ENCODE data around the gene DIP2C. TPM values are rescaled to one million over a fixed set of nuclear protein-coding genes. Genes with fewer than 3 reads are reported as not detected.

DIP2C gene
- total RNA-seq, 3 donors from 2014 or later, result 8.0 to 72.0 (median 8.5) TPM

- H3K4me1 ChIP-seq (ENCODE audit: low read depth), result no peaks in the 10 kb centered on the region
- peak; percentile 95 for ATAC-seq
- no peaks in the 10 kb centered on the region for H3K9me3 ChIP-seq
- H3K4me3 ChIP-seq, result no peak overlapping the region
- peak; percentile 91 to 97 (median 93) for DNase-seq
- H3K36me3 ChIP-seq (ENCODE audit: low read depth), result no peaks in the 10 kb centered on the region
- intact Hi-C loops (cut with DNase I, micrococcal nuclease), result loop anchor here in 1 of 2 donors (10.0 kb wide), 1 partner anchor 174 kb away; the partner anchor contains the start of gene DIP2C
- peak; percentile 95 for TF ChIP-seq CTCF (IDR thresholded peaks at IDR 0.05)
These were observed 178.2 kb downstream of the DIP2C start for GRCh38 chr10:511101-511848.

DNA sequence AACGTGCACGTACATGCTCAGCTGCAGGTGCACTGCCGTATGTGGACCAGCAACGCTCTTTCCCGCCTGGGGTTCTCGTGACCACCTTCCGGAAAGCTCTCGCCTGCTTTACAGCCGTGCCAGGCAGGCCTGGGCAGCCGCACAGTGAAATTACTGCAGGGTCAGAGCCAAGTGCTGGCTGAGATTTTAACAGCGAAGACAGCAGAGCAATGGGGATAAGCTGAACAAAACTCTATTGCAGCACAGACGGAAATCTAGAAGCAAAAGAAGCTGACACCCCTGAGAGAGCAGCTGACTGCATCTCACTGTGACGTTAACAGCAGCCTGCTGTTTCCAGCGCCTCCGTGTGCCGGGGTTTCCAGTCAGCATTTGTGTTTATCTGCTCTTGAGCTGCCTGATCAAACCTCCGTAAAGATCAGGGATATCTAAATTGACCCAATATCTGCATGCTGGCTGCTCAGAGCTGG is 179.0 kb downstream of the DIP2C start:
- no peaks in the 10 kb centered on the region for H3K9me3 ChIP-seq
- ATAC-seq (no peak), DNase-seq (no peak)
- intact Hi-C loops (cut with DNase I, micrococcal nuclease), result loop anchor here in 1 of 2 donors (10.0 kb wide), 1 partner anchor 174 kb away; the partner anchor contains the start of gene DIP2C
- no peaks in the 10 kb centered on the region for H3K4me1 ChIP-seq (ENCODE audit: low read depth)
- no peak for TF ChIP-seq CTCF (IDR thresholded peaks at IDR 0.05)
- no peak overlapping the region for H3K4me3 ChIP-seq
- H3K36me3 ChIP-seq (ENCODE audit: low read depth), result no peaks in the 10 kb centered on the region

DNA sequence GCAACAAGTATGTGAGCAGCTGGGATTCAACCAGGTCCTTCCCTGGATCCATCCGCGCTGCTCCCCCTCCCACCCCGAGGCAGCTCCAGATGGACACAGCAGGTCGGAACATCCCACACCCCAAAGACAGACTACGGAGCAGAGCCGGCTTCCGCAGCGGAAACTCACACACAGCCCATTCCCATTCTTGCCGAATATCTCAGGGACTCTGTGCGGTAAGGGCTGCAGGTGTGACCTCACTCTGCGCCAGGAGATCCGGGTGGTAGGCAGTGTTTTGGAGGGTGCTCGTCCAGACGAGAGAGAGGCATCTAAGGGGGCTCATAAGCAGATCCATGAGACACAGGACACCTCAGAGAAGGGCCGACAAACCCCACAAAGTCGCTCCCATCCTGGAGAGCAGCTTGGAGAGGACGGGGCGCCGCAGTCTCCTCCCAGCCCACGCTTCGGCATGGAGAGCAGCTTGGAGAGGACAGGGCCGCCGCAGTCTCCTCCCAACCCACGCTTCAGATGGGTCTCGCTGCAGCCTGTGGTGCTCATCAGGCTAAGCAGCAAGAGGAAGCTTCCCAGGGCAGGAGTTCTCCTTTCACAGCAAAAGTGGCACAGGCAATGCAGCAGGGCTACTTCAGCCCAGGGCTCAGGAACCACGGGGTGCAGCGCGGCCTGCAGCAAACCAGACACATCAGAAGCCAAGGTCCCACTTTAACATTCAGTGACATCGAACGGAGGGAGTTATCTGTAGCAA is 179.9 kb downstream of the DIP2C start:
- intact Hi-C loops (cut with DNase I, micrococcal nuclease), result loop anchor here in 1 of 2 donors (10.0 kb wide), 1 partner anchor 175 kb away; the partner anchor contains the start of gene DIP2C
- ATAC-seq, result no peak
- Histone ChIP-seq H3K4me1 (ENCODE audit: low read depth) (no peaks in the 10 kb centered on the region), H3K36me3 (ENCODE audit: low read depth) (no peaks in the 10 kb centered on the region), H3K4me3 (no peak overlapping the region), H3K9me3 (no peaks in the 10 kb centered on the region)
- TF ChIP-seq CTCF (IDR thresholded peaks at IDR 0.05), result no peak
- no peak for DNase-seq

DNA sequence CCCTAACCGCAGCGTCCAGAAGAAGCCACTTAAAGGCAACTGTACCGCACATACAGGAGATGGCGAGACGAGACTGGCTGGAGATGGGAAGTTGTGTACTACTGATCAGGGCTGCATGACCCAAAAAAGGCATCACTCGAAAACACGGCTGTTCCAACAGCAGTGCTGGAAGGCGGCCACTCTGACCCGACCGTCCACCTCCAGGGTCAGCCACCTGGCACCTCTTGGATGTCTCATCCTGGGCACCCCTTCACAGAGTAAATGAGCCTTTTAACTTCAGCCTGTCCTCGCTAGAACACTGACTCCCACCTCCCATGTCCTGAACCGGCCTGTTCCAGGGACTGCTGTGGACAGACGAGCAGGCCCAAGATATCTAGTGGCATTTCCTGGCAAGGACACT is 180.7 kb downstream of the DIP2C start:
- no peak for TF ChIP-seq CTCF (IDR thresholded peaks at IDR 0.05)
- Histone ChIP-seq H3K9me3 (no peaks in the 10 kb centered on the region), H3K36me3 (ENCODE audit: low read depth) (no peaks in the 10 kb centered on the region), H3K4me3 (no peak overlapping the region), H3K4me1 (ENCODE audit: low read depth) (no peaks in the 10 kb centered on the region)
- no peak for DNase-seq
- intact Hi-C loops (cut with DNase I, micrococcal nuclease), result no loop called here
- no peak for ATAC-seq

GRCh38 chr10:507908-508444 is 181.5 kb downstream of the DIP2C start:
- H3K9me3 ChIP-seq, result no peaks in the 10 kb centered on the region
- no peak for TF ChIP-seq CTCF (IDR thresholded peaks at IDR 0.05)
- DNase-seq, result peak in 1 of 3 donors; percentile 25
- intact Hi-C loops (cut with DNase I, micrococcal nuclease), result no loop called here
- H3K36me3 ChIP-seq (ENCODE audit: low read depth), result no peaks in the 10 kb centered on the region
- H3K4me1 ChIP-seq (ENCODE audit: low read depth), result no peaks in the 10 kb centered on the region
- no peak for ATAC-seq
- H3K4me3 ChIP-seq, result no peak overlapping the region

Measured in mucosa of descending colon (tissue), 3 donors.